Chondrocyte (in vitro differentiated cells): Measurements from ENCODE around the gene ZC3H12C. TPM values are rescaled to one million over a fixed set of nuclear protein-coding genes. Genes with fewer than 3 reads are reported as not detected.

Experiments
- DNase-seq: peaks from one replicate; pipeline ENCODE4 v3.0.0; 2021; ENCODE audit warnings: mixed read lengths, low spot score
- H3K27ac Mint-ChIP-seq: one replicate; pipeline ENCODE4 v1.8.0; 2021; ENCODE audit warnings: mild to moderate bottlenecking, moderate library complexity, mixed read lengths; ENCODE audit not compliant: unreplicated experiment
- H3K27me3 Mint-ChIP-seq: 2 replicates; pipeline ENCODE4 v1.8.0; 2021; ENCODE audit warnings: low read depth, mixed read lengths
- H3K36me3 Mint-ChIP-seq: 2 replicates; pipeline ENCODE4 v1.8.0; 2021; ENCODE audit warnings: low read depth, mixed read lengths
- H3K4me1 Mint-ChIP-seq: 2 replicates; pipeline ENCODE4 v1.8.0; 2021; ENCODE audit warnings: low read depth, mild to moderate bottlenecking, mixed read lengths
- H3K4me3 Mint-ChIP-seq: one replicate; pipeline ENCODE4 v1.8.0; 2021; ENCODE audit warnings: mild to moderate bottlenecking, moderate library complexity, mixed read lengths; ENCODE audit not compliant: unreplicated experiment
- H3K9me3 Mint-ChIP-seq: 2 replicates; pipeline ENCODE4 v1.8.0; 2021; ENCODE audit warnings: low read depth, mixed read lengths
- total RNA-seq: library from RNA; stranded (reverse); gene quantifications from 3 replicates; pipeline ENCODE4 v1.2.1, GENCODE V29; 2021
- TF ChIP-seq, protein P1 (sequence below): fragments of 200-600 bp; sonication (generic); IDR thresholded peaks from 2 replicates; pipeline ENCODE4 v1.5.0; 2021; ENCODE audit warnings: antibody characterized with exemption, mild to moderate bottlenecking, moderate library complexity

ZC3H12C gene
- total RNA-seq, 1 donor from 2014 or later = 10.1 TPM

DNA sequence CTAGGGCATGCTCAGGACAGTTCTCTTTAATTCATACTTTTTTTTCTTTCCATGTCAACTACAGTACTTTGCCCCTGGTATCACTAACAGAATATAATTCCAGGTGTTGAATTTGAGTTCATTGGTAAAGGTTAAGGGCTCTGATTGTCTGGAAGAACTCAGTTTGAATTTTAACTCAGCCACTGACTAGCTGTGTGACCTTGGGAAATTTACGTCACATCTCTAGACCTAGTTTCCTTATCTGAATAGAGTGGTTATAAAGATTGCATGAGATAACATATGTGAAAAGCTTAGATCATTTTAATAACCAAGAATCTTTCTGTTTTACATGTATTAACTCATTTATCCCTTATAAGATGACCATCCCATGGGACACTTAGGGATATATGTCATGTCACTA lies 15.8 kb upstream of the ZC3H12C start:
- TF ChIP-seq, protein P1, sequence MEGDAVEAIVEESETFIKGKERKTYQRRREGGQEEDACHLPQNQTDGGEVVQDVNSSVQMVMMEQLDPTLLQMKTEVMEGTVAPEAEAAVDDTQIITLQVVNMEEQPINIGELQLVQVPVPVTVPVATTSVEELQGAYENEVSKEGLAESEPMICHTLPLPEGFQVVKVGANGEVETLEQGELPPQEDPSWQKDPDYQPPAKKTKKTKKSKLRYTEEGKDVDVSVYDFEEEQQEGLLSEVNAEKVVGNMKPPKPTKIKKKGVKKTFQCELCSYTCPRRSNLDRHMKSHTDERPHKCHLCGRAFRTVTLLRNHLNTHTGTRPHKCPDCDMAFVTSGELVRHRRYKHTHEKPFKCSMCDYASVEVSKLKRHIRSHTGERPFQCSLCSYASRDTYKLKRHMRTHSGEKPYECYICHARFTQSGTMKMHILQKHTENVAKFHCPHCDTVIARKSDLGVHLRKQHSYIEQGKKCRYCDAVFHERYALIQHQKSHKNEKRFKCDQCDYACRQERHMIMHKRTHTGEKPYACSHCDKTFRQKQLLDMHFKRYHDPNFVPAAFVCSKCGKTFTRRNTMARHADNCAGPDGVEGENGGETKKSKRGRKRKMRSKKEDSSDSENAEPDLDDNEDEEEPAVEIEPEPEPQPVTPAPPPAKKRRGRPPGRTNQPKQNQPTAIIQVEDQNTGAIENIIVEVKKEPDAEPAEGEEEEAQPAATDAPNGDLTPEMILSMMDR = no peak
- Mint-ChIP-seq H3K27ac (no peak overlapping the region), H3K4me3 (no peak overlapping the region), H3K9me3 (peaks cover 3% of the 10 kb centered on the region), H3K27me3 (no peaks in the 10 kb centered on the region), H3K36me3 (no peaks in the 10 kb centered on the region), H3K4me1 (peaks cover 7% of the 10 kb centered on the region)
- DNase-seq = no peak

DNA sequence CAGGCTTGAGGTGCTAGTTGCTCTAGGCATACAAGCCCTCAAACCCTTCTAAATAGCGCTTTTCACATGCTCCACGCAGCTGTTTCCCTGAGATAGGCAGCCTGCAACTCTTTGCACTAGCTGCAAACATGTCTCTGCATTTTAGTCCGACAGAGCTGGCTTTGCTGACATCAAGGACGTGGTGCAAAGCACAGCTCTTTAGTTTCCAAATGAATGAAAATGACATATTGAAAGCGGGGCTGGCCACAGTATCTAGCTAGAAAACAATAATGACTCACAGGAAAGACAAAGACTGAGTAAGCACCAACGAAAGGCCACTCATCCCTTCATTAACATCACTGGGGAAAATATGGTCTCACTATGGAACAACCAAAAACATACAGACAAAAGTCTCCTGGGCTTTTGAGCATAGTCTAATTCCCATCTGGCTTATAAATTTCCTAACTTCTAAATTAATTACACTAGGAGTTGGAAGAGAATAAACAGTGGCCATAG lies 15.3 kb upstream of the ZC3H12C start:
- Mint-ChIP-seq H3K27me3 (no peaks in the 10 kb centered on the region), H3K4me3 (no peak overlapping the region), H3K36me3 (no peaks in the 10 kb centered on the region), H3K9me3 (peaks cover 3% of the 10 kb centered on the region), H3K4me1 (peaks cover 7% of the 10 kb centered on the region), H3K27ac (no peak overlapping the region)
- TF ChIP-seq, protein P1 = no peak
- DNase-seq = no peak

DNA sequence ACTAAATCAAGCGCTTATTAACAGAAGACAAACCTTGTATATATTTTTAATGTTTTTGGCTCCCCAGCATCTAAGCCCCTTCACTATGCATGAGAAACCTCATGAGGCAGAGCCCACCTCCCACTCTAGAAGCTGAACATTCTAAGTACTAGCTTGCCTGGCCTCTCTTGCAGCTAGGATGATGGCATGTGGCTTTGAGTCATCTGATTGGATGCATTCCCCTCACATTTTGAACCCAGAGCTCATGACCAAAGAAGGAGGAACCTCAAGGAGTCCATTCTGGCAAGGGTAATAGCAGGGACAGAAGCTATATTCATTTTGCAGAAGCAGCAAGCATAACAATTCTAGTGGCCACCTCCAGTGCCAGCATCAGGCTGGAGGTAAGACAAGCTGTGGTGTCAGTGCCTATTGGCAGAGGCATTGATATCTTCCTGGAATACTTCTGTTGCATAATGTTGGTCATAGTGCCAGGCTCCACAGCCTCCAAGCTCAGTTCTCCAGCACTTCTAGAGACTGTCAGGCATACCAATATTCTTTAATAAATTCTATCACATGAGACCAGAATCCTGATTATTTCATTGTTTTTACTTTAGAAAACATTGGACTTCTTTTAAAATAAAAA lies 14.2 kb upstream of the ZC3H12C start:
- DNase-seq = no peak
- TF ChIP-seq, protein P1 = no peak
- peaks cover 7% of the 10 kb centered on the region for H3K4me1 Mint-ChIP-seq
- H3K27ac Mint-ChIP-seq = no peak overlapping the region
- H3K36me3 Mint-ChIP-seq = no peaks in the 10 kb centered on the region
- peaks cover 3% of the 10 kb centered on the region for H3K9me3 Mint-ChIP-seq
- H3K27me3 Mint-ChIP-seq = no peaks in the 10 kb centered on the region
- H3K4me3 Mint-ChIP-seq = no peak overlapping the region

DNA sequence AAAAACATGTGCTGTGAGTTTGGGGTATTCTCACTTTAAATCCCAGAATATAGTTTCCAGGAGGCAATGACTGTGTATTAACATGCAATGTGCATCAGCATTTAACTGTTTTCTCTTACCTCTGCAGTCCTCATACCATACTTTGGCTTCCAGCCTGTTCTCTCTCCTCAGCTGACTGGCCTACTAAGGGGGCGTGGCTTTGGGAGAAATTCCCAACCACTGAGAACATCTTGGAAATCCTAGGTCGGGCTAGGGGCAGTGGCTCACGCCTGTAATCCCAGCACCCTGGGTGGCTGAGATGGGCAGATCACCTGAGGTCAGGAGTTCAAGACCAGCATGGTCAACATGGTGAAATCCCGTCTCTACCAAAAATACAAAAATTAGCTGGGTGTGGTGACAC lies 13.5 kb upstream of the ZC3H12C start:
- Mint-ChIP-seq H3K9me3 (peaks cover 3% of the 10 kb centered on the region), H3K27ac (no peak overlapping the region), H3K27me3 (no peaks in the 10 kb centered on the region), H3K4me1 (peaks cover 7% of the 10 kb centered on the region), H3K36me3 (no peaks in the 10 kb centered on the region), H3K4me3 (no peak overlapping the region)
- TF ChIP-seq, protein P1 = no peak
- DNase-seq = no peak

DNA sequence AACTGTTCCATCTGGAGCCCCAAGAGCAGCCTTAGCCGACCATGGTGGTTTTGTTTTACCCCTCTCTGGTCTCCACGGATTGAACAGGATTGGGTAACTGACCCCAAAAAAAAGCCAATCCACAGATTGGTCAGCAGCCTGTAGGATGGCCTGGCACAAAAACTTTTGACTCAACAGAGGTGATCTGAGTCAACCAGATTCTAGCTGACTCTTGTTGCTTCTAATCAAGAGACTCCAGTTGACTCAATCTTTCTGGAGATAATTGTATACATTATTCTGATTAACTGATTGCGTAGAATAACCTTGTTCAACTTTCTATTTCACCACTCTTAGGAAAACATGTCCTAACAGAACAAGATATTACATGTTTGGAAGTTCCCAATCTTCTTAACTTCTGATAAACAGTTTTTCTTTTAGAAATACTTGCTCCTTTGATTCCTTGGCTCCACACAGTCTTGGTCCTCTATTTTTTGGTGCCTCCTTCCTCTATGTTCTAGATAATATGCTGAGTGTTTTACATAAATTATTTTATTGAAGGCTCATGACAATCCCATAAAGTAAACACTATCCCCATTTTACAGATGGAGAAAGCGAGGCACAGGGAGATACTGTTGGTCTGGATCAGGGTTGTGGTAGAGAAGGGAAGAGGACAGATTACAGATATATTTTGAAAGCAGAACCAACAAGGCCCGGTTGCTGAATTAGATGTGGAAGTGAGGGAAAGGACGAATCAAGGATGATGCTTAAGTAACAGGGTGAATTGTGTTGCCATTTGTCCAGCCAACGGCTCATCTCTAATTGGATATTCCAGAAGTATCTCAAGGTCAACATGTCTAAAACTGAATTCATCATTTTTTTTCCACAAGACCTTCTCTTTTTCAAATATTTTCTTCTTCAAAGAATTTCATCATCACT lies 11.5 kb upstream of the ZC3H12C start:
- TF ChIP-seq, protein P1 = no peak
- Mint-ChIP-seq H3K4me1 (peaks cover 1% of the 10 kb centered on the region), H3K27ac (no peak overlapping the region), H3K4me3 (no peak overlapping the region), H3K27me3 (no peaks in the 10 kb centered on the region), H3K9me3 (peaks cover 3% of the 10 kb centered on the region), H3K36me3 (no peaks in the 10 kb centered on the region)
- no peak for DNase-seq
